HG02943 (cell line): ENCODE measurements around the gene JAK1.

Experiments used
- ATAC-seq: cut with Tn5 transposase; IDR thresholded peaks from one replicate; pipeline ENCODE4 v1.9.1; 2021; ENCODE audit warnings: mild to moderate bottlenecking, low read depth, moderate library complexity; ENCODE audit not compliant: unreplicated experiment

Gene JAK1

GRCh38 chr1:64810001-64810400 lies 156.3 kb downstream of the JAK1 start:
- no peak for ATAC-seq

GRCh38 chr1:64809309-64809708 lies 157.0 kb downstream of the JAK1 start:
- no peak for ATAC-seq

- ATAC-seq = no peak
Measured at GRCh38 chr1:64801851-64802523, 164.4 kb downstream of the JAK1 start.

DNA sequence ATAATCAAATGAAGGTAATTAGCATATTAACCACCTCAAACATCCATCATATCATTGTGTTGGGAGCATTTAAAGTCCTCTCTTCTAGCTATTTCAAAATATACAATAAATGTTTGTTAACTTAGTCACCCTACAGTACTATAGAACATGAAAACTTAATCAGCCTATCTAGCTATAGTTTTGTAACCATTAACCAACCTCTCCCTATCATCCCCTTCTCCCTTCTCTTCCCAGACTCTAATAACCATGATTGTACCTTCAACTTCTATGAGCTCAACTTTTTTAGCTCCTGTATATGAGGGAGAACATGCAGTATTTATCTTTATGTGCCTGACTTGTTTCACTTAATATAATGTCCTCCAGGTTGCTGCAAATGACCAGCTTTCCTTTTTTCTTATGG lies 167.5 kb downstream of the JAK1 start:
- no peak for ATAC-seq

DNA sequence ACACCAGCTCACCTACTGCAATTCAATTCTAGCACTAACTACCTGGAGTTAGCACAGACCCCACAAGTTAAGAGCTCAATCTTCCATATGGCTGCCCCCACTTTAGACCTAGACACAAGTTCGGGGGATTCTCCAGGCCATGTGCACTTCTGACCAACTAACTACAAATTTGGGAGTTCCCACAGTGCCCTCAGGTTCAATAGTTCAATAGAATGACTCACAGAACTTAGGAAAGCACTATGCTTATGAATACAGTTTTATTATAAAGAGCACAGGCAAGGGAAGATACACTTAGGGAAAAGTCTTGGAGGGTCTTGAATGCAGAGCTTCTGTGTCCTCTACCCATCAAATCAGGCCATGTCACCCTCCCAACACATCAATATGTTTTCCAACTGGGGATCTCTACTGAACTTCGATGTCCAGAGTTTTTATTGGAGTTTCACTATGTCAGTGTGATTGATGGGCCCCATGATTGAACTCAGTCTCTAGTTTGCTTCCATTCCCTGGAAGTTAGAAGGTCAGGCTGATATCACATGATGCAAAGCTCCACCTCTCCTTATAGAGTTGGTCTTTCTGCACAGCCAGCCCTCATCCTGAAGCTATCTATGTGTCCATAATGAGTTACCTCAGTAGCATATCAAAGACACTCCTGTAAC lies 175.4 kb downstream of the JAK1 start:
- no peak for ATAC-seq
